SK-N-MC (cell line): ENCODE measurements around the gene ISYNA1.

ENCODE experiments used
- DNase-seq: peaks from one replicate; pipeline ENCODE4 v3.0.0-alpha.2; 2011; ENCODE audit warnings: low read depth, low spot score
- H3K27ac ChIP-seq: fragments of 200-600 bp; sonication (generic); 2 replicates; pipeline ENCODE4 v1.5.1; 2016; ENCODE audit warnings: mixed run types
- H3K36me3 ChIP-seq: fragments of 200-600 bp; sonication (generic); 2 replicates; pipeline ENCODE4 v1.6.1; 2017; ENCODE audit warnings: antibody characterized with exemption, low read length, mixed read lengths; ENCODE audit not compliant: insufficient read depth
- H3K4me3 ChIP-seq: fragments of 200-600 bp; sonication (generic); 2 replicates; pipeline ENCODE4 v1.5.1; 2016
- H3K9ac ChIP-seq: fragments of 200-600 bp; sonication (generic); 2 replicates; pipeline ENCODE4 v1.8.0; 2017; ENCODE audit warnings: mixed run types, mixed read lengths; ENCODE audit not compliant: insufficient read length
- H3K9me3 ChIP-seq: fragments of 200-600 bp; sonication (generic); 2 replicates; pipeline ENCODE4 v1.6.1; 2017; ENCODE audit warnings: low read depth, mild to moderate bottlenecking, antibody characterized with exemption, low read length, moderate library complexity, mixed read lengths
- EZH2 ChIP-seq: fragments of 200-600 bp; sonication (generic); IDR thresholded peaks from one replicate; pipeline ENCODE4 v1.6.1; 2017; ENCODE audit warnings: antibody characterized with exemption
- FOXP2 ChIP-seq: optimal IDR thresholded peaks from 2 replicates; pipeline ENCODE3; 2011; ENCODE audit warnings: mild to moderate bottlenecking, moderate library complexity; ENCODE audit not compliant: insufficient read depth; ENCODE audit errors: extremely low read length, control extremely low read depth
- POLR2AphosphoS5 ChIP-seq: IDR thresholded peaks from 2 replicates; pipeline ENCODE4 v1.6.1; 2012; ENCODE audit warnings: mild to moderate bottlenecking, low read depth, low read length, borderline replicate concordance

The ISYNA1 gene

DNA sequence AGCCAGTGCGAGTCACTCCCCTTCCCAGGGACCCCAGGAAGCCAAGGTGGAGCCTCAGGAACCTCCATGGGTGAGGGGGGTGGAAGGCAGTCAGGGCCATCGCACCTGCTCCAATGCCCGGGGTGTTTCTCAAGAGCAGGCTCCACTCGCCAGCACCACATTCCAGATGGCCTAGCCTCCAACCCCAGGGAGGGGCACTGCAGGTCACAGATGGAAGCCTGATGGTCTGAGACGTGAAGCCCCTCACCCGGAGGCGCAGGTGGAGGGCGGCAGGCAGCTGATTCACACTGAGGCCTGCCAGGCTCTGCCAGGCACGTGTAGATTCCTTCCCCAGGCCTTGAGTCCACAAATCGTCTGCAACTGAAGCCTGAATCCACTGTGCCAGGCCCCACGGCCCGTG is 23.0 kb upstream of the ISYNA1 start:
- H3K4me3 ChIP-seq = no peak overlapping the region
- no peak for DNase-seq
- TF ChIP-seq FOXP2 = no peak
- no peak for TF ChIP-seq EZH2
- no peak for TF ChIP-seq POLR2AphosphoS5
- no peaks in the 10 kb centered on the region for H3K9me3 ChIP-seq
- no peak overlapping the region for H3K27ac ChIP-seq
- H3K36me3 ChIP-seq = peaks cover 12% of the 10 kb centered on the region; the same call in 1 of the 2 replicates
- H3K9ac ChIP-seq = no peak overlapping the region

DNA sequence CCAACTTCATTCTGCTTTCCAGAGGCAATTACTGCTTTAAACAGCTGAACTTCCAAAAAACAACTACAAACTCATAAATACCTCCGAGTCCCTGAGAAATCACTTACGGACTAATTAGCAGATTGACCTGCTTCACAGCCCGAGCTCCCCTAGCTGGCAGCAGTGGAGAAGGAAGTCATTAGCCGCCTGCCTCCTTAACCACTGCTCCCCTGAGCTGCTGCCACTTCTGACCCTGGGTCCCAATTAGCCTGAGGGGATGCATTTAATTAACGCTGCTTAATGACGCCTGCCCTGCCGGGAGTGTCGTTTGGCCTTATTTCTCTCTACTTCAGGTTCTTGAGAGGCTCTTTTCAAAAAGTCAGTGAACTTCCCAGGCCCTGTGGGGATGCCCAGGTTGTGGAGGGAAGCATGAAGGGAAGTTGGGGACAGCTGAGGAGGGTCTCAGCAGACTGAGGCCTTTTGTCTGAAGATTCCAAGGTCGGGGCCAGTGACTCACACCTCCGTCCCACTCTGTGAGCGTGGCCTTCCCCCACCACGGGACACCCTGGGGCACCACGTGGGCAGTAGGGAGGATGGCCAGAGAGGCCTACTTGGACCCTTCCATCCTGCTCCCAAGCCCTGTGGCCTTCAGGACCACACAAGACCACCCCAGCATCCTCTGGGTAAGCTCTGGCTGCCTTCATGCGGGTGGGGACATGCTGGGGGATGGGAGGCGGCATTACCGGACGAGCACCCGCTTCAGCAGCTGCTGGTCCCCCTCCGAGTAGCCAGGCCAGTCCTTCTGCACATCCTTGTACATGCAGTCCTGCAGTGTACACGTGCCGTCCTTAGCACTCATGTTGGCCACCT is 19.8 kb upstream of the ISYNA1 start:
- Histone ChIP-seq H3K27ac (no peak overlapping the region), H3K36me3 (peaks cover 12% of the 10 kb centered on the region; the same call in 1 of the 2 replicates), H3K9ac (no peak overlapping the region), H3K4me3 (no peak overlapping the region), H3K9me3 (no peaks in the 10 kb centered on the region)
- TF ChIP-seq POLR2AphosphoS5 = no peak
- no peak for TF ChIP-seq EZH2
- no peak for TF ChIP-seq FOXP2
- DNase-seq = no peak

DNA sequence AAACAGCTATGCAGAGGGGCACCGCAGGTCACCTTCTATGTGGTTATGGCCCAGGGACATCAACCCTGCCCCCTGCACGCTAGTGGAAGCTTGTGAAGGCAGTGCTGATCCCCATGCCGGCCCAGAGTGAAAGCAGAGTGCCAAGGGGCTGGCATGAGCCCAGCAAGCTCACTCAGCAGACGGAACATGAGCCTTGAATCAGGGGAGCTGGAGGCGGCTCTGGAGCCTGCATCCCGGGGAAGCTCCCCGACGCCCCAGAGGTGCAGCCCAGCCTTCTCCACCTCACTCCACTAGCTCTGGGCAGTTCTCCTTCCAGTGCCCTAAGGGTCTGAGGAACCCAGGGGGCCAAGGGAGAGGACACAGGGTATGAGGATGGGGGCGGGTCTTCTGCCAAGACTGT is 19.0 kb upstream of the ISYNA1 start:
- no peak overlapping the region for H3K27ac ChIP-seq
- H3K9ac ChIP-seq = no peak overlapping the region
- H3K4me3 ChIP-seq = no peak overlapping the region
- TF ChIP-seq POLR2AphosphoS5 = no peak
- TF ChIP-seq EZH2 = no peak
- TF ChIP-seq FOXP2 = no peak
- no peaks in the 10 kb centered on the region for H3K9me3 ChIP-seq
- peaks cover 12% of the 10 kb centered on the region; the same call in 1 of the 2 replicates for H3K36me3 ChIP-seq
- DNase-seq = no peak

DNA sequence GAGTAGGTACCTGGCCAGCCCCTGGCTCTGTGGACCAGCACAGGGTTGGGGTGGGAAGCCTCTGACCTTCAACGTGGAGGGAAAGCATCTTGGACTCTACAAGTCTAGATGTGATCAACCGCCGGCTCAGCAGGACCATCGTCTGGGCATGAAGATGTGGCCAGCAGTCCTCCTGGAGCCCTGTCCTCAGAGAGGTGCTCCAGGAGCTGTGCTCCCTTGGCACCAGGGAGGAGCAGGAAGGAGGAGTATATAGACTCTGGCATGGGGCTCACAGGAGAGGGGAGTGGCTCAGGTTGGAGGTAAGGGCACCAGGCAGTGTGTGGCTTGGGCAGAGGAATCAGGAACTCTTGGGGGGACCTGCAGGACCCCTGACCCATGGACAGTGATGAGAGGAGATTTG is 18.3 kb upstream of the ISYNA1 start:
- H3K4me3 ChIP-seq = no peak overlapping the region
- H3K36me3 ChIP-seq = peaks cover 8% of the 10 kb centered on the region; the same call in 1 of the 2 replicates
- TF ChIP-seq FOXP2 (no peak), POLR2AphosphoS5 (no peak)
- no peak overlapping the region for H3K27ac ChIP-seq
- H3K9ac ChIP-seq = no peak overlapping the region
- H3K9me3 ChIP-seq = no peaks in the 10 kb centered on the region
- no peak for DNase-seq

DNA sequence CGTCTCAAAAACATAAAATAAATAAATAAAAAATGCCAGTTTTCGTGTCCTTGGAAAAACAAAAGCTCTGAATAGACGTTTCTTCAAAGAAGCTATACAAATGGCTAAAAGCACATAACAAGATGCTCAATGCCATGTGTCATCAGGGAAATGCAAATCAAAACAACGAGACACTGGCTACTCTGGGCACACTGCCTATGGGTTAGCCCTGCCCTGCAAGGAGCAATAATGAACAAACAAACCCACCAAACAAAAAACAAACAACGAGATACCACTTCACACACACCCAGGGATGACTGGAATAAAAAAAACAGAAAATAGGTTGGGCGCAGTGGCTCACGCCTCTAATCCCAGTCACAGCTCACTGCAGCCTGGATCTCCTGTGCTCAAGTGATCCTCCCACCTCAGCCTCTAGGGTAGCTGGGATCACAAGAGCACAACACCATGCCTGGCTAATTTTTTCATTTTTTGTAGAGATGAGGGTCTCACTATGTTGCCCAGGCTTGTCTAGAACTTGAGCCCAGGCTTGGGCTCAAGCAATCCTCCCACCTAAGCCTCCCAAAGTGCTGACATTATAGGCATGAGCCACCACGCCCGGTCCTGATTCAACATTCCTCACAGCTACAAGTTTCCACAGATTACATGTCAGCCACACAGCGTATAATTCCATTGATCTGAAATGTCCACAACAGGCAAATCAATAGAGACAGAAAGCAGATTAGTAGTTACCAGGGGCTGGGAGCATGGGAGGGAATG is 15.5 kb upstream of the ISYNA1 start:
- DNase-seq = no peak
- no peak overlapping the region for H3K9ac ChIP-seq
- H3K9me3 ChIP-seq = no peaks in the 10 kb centered on the region
- no peak for TF ChIP-seq FOXP2
- no peak overlapping the region for H3K27ac ChIP-seq
- peaks cover 4% of the 10 kb centered on the region; the same call in 1 of the 2 replicates for H3K36me3 ChIP-seq
- no peak overlapping the region for H3K4me3 ChIP-seq

DNA sequence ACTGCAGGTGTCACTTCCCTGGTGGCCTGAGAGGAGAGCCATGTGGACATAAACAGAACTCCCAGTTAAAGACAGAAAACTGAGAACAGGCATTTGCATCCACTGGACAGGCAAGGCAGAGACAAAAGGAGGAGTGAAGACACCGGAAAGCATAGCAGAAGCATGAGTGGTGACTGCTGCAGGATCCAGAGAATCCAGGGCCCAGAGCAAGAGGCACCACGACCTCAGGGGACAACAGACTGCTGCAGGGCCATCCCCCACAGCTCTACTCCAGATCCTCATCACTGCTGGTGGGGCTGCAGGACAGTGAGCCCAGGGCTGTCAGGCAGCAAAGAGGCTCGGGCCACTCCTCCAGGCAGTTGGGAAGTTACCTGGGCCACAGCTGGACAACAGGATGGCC is 14.5 kb upstream of the ISYNA1 start:
- no peak overlapping the region for H3K27ac ChIP-seq
- TF ChIP-seq EZH2 (no peak), POLR2AphosphoS5 (no peak), FOXP2 (no peak)
- no peaks in the 10 kb centered on the region for H3K9me3 ChIP-seq
- H3K36me3 ChIP-seq = peaks cover 4% of the 10 kb centered on the region; the same call in 1 of the 2 replicates
- H3K9ac ChIP-seq = no peak overlapping the region
- no peak overlapping the region for H3K4me3 ChIP-seq
- DNase-seq = no peak

DNA sequence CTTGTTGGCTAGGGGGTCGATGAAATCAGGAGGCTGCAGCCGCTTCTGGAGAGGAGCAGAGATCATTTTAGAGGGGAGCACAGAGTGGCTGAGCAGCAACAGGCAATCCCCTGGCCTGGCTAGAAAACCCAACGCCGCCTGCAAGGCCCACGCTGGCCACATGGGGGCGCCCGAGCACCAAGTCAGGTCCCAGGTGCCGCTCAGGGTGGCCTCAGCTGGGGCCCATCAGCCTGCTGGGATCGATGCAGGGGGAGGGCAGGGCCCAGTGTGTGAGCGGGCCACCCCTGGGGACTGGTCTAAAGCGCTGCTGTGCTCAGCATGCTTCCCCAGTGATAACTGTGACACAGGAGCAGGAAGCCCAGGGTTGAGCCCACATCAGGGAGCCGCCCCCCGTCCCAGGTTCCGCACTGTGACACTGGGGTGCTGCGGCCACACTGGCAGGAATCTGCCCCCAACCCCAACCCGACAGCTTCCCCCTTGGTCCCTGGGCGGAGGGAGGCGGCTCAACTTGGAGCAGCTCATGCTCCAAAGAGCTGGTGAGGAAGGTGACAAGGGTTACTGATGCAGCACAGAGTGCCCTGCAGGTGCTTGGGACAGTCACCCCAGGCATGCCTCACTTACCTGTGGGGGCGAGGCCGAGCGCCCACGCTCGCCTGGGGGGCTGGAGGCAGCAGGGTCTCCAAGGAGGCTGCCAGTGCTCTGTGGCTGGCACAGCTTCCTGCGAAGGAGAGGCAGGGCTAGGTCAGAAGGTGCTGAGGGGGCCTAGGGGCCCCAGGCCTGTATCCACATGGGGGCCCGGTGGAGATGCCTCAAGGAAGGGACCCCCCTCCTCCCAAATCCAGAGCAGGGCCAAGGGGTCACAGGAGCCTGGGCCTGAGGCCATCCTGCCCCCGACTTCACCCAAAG is 13.3 kb upstream of the ISYNA1 start:
- DNase-seq = no peak
- H3K9me3 ChIP-seq = no peaks in the 10 kb centered on the region
- TF ChIP-seq EZH2 (no peak), POLR2AphosphoS5 (no peak), FOXP2 (no peak)
- H3K4me3 ChIP-seq = no peak overlapping the region
- no peak overlapping the region for H3K9ac ChIP-seq
- no peak overlapping the region for H3K27ac ChIP-seq
- peaks cover 4% of the 10 kb centered on the region; the same call in 1 of the 2 replicates for H3K36me3 ChIP-seq
